Sigmoid colon (tissue), 4 donors: ENCODE results near the gene CREBZF.
A peak's percentile ranks its signal among the peaks of the same experiment; 100 is the strongest.

Experiments
- CTCF ChIP-seq, 4 experiments: fragments of 450-650 bp in 3 of 4; fragments of 200-600 bp in 1 of 4; IDR thresholded peaks; one replicate each; pipeline ENCODE4 v1.5.1; 2016 to 2019; ENCODE audit warnings: antibody characterized with exemption in 4 of 4, mild to moderate bottlenecking in 3 of 4, moderate library complexity in 2 of 4
- POLR2AphosphoS5 ChIP-seq, 4 donors: sonication (generic); formaldehyde crosslinking; IDR thresholded peaks; one replicate each; pipeline ENCODE4 v1.6.1; 2017; ENCODE audit warnings: antibody characterized with exemption in 4 of 4

- TF ChIP-seq POLR2AphosphoS5 (IDR thresholded peaks at IDR 0.05) (peak; percentile 62 to 88 (median 83)), CTCF (IDR thresholded peaks at IDR 0.05) (no peak)
Measured at GRCh38 chr11:85647604-85648299, 17.2 kb downstream of the CREBZF start, which contains the start of gene TMEM126A.
